ENCODE results near the gene ZNF844. TPM values are rescaled to one million over a fixed set of nuclear protein-coding genes. Genes with fewer than 3 reads are reported as not detected.

ZNF844 gene
- 0.33 and 0.55 TPM in 2 replicates for total RNA-seq (2014; rRNA removed; shearing (Covaris generic))

DNA sequence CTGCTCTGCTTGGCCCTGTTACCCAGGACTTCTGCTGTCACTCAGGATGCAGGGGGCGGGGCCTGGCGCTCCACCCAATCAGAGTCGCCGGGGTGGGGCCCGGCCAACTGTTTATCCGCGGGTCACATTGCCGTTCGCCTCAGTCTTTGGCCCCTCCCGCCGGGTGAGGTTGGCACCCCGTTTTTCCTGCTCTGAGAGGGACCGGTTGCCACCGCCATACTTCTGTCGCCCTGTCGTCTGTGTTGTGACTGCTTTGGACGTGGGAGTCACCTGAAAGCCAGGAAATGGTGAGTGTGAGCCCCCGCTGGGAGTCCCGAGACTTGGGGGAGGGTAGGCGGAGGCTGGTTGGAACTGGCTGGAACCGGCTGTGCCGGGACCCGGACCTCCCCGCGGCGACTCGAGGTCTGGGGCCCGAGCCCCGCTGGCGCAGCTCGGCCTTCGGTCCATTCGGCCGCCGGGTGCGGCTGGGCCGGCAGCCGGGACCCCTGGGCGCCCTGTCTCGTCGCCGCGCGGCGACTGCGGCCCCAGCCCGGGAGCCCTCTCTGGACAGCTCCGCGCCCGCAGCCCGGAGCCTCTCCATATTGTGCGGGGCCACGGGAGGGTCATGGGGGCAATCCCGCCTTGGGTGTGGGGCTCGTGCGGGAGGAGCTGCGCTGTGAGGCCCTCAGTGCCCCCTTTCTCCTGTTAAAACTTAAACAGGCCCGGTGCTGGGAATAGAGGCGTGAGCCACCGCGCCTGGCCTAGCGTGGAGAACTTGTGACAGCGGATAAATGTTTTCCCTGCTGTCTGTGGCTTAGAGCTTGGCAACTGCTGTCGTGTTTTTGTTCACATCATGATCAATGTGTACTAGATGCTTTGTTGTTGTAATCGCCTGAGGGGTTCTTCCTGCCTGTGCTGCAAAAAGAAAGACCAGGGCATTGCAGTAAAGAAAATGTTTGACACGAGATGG lies at the start of gene ZNF844:
ZNF844 (plus strand) TSS at position 142 of the 949 bp plus-strand sequence; CDS start at position 285, 143 bp downstream.
- Histone ChIP-seq H3K36me3 (replicated peaks; ENCODE audit: control insufficient read depth, insufficient read depth, low read length) (no peaks in the 10 kb centered on the region; the same call in 1 of the 2 replicates), H3K27me3 (ENCODE audit: control insufficient read depth, insufficient read depth, low read length) (no peaks in the 10 kb centered on the region)
- DNase-seq: peak; percentile 98

DNA sequence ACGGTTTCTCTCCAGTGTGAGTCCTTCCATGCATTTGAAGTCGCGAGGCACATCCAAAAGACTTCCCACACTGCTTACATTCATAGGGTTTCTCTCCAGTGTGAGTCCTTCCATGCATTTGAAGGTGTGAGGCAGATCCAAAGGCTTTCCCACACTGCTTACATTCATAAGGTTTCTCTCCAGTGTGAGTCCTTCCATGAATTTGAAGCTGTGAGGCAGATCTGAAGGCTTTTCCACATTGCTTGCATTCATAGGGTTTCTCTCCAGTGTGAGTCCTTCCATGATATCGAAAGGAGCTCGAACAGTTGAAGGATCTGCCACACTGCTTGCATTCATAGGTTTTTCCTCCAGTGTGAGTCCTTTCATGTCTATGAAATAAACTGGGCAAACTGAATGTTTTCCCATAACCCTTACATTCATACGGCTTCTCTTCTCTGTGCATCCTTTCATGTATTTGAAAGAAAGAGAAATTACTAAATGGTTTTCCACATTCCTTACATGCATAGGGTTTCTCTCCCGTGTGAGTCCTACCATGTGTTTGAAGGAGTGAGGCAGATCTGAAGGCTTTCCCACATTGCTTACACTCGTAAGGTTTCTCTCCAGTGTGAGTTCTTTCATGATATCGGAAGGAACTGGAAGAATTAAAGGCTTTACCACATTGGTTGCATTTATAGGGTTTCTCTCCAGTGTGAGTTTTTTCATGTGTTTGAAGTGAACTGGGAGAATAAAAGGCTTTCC lies 49.3 kb upstream of the ZNF844 start:
- Histone ChIP-seq H3K4me3 (ENCODE audit: insufficient read depth, low read depth, low read length) (no peak overlapping the region), H3K27me3 (ENCODE audit: control insufficient read depth, insufficient read depth, low read length) (no peaks in the 10 kb centered on the region), H3K36me3 (replicated peaks; ENCODE audit: control insufficient read depth, insufficient read depth, low read length) (peaks cover 25% of the 10 kb centered on the region)
- DNase-seq: no peak

More for the DNA sequence above, at the start of gene ZNF844:
- peak within 1 kb of the TSS; percentile 45 for H3K4me3 ChIP-seq (ENCODE audit: insufficient read depth, low read depth, low read length)

DNA sequence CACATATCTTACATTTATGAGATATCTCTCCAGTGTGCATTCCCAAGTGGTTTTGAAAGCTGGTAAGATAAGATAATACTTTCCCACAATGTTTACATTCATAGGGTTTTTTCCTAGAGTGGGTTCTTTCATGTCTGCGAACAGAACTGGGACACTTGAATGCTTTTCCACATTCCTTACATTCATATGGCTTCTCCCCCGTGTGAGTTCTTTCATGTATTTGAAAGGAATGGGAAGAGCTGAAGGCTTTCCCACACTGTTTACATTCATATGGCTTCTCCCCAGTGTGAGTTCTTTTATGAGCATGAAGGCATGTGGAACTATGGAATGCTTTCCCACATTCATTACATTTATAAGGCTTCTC lies 48.8 kb upstream of the ZNF844 start:
- Histone ChIP-seq H3K36me3 (replicated peaks; ENCODE audit: control insufficient read depth, insufficient read depth, low read length) (peaks cover 25% of the 10 kb centered on the region), H3K27me3 (ENCODE audit: control insufficient read depth, insufficient read depth, low read length) (no peaks in the 10 kb centered on the region), H3K4me3 (ENCODE audit: insufficient read depth, low read depth, low read length) (no peak overlapping the region)
- DNase-seq: no peak

DNA sequence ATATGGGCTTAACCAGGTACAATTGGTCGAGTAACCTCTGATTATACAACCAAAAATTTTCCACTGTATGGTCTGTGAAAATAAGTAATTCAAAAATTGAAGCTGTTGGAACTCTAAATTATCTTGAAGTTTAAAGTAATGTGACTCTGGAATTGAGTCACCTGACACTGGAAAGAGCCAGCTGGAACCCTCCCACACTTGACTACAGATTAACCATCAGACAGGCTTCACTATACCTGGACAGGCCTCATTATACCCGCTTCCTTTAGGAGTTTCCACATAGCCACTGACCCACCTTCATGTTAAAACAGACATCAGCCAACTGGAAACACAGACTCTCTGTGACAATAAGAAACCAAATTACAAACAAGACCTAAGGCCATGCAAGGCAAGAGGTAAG lies 30.3 kb upstream of the ZNF844 start:
- Histone ChIP-seq H3K4me3 (ENCODE audit: insufficient read depth, low read depth, low read length) (no peak overlapping the region), H3K27me3 (ENCODE audit: control insufficient read depth, insufficient read depth, low read length) (peaks cover 4% of the 10 kb centered on the region; the same call in 1 of the 2 replicates), H3K36me3 (replicated peaks; ENCODE audit: control insufficient read depth, insufficient read depth, low read length) (no peaks in the 10 kb centered on the region)
- no peak for DNase-seq

DNA sequence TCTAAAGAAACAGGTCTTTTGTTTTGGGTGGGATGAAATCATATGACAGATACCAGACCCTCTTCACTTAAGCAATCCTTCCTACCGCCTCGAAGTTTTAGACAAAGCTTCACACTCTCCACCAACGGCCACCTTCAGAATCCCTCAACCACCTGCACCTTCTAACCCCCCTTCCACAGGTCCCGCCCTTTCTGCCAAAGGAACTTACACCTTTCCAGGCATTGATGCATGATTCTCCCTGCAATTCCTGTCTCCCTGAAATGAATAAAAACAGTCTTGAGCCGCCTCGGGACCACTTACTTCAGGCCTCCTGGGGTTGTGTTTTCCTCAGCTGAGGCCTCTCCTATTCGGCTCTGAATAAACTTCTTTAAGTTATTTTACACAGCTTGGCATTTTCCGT lies 29.9 kb upstream of the ZNF844 start:
- Histone ChIP-seq H3K27me3 (ENCODE audit: control insufficient read depth, insufficient read depth, low read length) (peaks cover 4% of the 10 kb centered on the region; the same call in 1 of the 2 replicates), H3K36me3 (replicated peaks; ENCODE audit: control insufficient read depth, insufficient read depth, low read length) (no peaks in the 10 kb centered on the region), H3K4me3 (ENCODE audit: insufficient read depth, low read depth, low read length) (no peak overlapping the region)
- peak; percentile 45 for DNase-seq

DNA sequence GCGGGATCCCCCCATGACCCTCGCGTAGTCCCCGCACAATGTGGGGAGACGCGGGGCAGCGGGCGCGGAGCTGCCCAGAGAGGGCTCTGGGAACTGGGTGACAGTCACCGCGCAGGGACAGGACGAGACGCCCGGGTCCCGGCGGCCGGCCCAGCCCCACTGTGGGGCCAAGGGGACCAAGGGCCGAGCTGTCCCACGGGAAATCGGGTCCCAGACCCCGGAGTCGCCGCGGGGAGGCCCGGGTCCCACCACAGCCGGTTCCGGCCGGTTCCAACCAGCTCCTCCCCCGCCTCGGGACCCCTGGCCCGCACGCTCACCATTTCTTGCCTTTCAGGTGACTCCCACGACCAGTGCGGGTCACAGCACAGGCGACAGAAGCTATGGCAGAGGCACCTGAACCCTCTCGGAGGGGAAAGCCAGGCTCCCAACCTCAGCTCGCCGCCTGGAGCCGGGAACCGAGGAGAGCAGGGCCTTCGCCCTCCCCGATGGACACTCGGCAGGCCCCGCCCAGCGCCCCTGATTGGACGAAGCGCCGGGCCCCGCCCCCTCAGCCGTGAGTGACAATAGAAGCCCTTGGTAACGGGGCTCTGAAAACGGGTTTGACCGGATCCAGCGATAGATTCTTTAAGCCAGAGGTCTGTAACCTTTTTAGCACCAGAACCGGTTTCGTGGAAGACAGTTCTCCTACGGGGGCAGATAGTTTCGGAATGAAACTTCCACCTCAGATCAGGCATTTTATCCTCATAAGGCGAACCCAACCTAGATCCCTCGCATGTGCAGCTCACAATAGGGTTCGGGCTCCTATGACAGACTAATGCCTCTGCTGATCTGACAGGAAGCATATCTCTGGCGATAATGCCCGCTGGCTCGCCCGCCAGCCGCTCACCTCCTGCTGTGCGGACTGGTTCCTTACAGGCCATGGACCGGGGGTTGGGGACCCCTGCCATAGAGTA lies 29.0 kb upstream of the ZNF844 start, which contains the start of gene ZNF433:
ZNF433 (minus strand) TSS at position 460 of the 953 bp plus-strand sequence; CDS start at position 320, 140 bp downstream.
- peak; percentile 99 for DNase-seq
- Histone ChIP-seq H3K36me3 (replicated peaks; ENCODE audit: control insufficient read depth, insufficient read depth, low read length) (no peaks in the 10 kb centered on the region), H3K27me3 (ENCODE audit: control insufficient read depth, insufficient read depth, low read length) (peaks cover 4% of the 10 kb centered on the region; the same call in 1 of the 2 replicates), H3K4me3 (ENCODE audit: insufficient read depth, low read depth, low read length) (peak within 1 kb of the TSS; percentile 53; the same call in 1 of the 2 replicates)

DNA sequence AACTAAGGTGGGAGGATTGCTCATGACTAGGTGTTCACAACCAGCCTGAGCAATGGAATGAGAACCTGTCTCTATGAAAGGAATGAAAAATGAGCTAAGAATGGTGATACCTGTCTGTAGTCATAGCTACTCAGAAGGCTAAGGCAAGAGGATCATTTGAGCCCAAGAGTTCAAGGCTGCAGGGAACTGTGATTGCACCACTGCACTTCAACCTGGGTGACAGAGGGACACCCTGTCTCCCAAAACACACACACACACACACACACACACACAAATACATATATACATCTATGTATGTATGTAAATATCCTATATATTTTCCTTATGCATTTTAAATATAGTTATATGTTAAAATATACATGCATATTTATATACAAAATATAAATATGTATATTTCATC lies 21.6 kb upstream of the ZNF844 start:
- H3K36me3 ChIP-seq (replicated peaks; ENCODE audit: control insufficient read depth, insufficient read depth, low read length): peaks cover 24% of the 10 kb centered on the region
- H3K27me3 ChIP-seq (ENCODE audit: control insufficient read depth, insufficient read depth, low read length): no peaks in the 10 kb centered on the region
- DNase-seq: no peak

DNA sequence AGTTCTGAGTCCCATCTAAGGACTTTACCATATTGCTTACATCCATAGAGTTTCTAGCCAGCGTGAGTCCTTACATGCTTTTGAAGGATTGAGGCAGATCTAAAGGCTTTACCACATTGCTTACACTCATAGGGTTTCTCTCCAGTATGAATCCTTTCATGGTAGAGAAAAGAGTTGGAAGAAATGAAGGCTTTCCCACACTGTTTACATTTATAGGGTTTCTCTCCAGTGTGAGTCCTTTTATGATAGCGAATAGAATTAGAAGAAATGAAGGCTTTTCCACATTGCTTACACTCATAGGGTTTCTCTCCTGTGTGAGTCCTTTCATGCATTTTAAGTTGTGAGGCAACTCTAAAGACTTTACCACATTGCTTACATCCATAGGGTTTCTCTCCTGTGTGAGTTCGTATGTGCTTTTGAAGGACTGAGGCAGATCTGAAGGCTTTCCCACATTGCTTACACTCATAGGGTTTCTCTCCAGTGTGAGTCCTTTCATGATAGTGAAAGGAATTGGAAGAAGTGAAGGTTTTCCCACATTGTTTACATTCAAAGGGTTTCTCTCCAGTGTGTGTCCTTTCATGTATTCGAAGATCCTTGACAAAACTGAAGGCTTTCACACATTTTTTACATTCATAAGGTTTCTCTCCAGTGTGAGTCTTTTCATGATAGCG lies 20.6 kb upstream of the ZNF844 start:
- DNase-seq: no peak
- Histone ChIP-seq H3K36me3 (replicated peaks; ENCODE audit: control insufficient read depth, insufficient read depth, low read length) (peaks cover 24% of the 10 kb centered on the region), H3K4me3 (ENCODE audit: insufficient read depth, low read depth, low read length) (no peak overlapping the region), H3K27me3 (ENCODE audit: control insufficient read depth, insufficient read depth, low read length) (no peaks in the 10 kb centered on the region)

More for the DNA sequence above, 21.6 kb upstream of the ZNF844 start:
- no peak overlapping the region for H3K4me3 ChIP-seq (ENCODE audit: insufficient read depth, low read depth, low read length)

DNA sequence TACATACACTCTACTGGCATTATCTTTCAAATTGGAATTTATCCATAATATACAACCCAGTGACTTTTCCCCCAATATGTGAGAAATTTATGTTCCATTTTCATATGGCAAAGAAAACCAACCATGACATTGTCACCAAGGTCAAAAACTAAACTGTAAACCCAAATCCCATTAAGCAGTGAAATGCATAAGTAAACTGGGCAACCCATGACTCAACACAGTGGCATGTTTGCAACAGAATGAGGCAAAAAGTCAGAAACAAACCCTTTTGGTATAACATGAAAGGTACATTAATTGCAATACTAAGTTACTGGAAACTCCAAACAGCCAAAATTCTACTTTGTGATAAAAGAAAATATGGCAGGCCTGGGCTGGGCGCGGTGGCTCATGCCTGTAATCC lies 16.7 kb upstream of the ZNF844 start:
- DNase-seq: no peak
- Histone ChIP-seq H3K36me3 (replicated peaks; ENCODE audit: control insufficient read depth, insufficient read depth, low read length) (peaks cover 23% of the 10 kb centered on the region), H3K4me3 (ENCODE audit: insufficient read depth, low read depth, low read length) (no peak overlapping the region), H3K27me3 (ENCODE audit: control insufficient read depth, insufficient read depth, low read length) (no peaks in the 10 kb centered on the region)

DNA sequence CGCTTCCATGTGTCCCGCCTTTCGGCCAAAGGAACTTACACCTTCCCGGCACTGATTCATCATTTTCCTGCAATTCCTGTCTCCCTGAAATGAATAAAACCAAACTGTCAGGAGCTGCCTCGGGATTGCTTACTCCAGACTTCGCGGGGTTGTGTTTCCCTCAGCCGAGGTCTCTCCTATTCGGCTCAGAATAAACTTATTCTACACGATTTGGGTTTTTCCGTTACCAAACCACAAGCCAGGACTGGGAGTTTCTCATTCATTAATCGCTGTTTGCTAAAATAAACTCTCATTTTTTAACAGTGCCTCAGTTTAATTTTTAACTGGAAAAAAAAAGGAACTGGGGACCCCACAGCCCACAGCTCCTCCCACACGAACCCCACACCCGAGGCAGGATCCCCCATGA lies 12.4 kb upstream of the ZNF844 start:
- H3K4me3 ChIP-seq (ENCODE audit: insufficient read depth, low read depth, low read length): peak overlapping the region; percentile 66; the same call in 1 of the 2 replicates
- DNase-seq: peak; percentile 43
- no peaks in the 10 kb centered on the region for H3K36me3 ChIP-seq (replicated peaks; ENCODE audit: control insufficient read depth, insufficient read depth, low read length)
- H3K27me3 ChIP-seq (ENCODE audit: control insufficient read depth, insufficient read depth, low read length): no peaks in the 10 kb centered on the region

DNA sequence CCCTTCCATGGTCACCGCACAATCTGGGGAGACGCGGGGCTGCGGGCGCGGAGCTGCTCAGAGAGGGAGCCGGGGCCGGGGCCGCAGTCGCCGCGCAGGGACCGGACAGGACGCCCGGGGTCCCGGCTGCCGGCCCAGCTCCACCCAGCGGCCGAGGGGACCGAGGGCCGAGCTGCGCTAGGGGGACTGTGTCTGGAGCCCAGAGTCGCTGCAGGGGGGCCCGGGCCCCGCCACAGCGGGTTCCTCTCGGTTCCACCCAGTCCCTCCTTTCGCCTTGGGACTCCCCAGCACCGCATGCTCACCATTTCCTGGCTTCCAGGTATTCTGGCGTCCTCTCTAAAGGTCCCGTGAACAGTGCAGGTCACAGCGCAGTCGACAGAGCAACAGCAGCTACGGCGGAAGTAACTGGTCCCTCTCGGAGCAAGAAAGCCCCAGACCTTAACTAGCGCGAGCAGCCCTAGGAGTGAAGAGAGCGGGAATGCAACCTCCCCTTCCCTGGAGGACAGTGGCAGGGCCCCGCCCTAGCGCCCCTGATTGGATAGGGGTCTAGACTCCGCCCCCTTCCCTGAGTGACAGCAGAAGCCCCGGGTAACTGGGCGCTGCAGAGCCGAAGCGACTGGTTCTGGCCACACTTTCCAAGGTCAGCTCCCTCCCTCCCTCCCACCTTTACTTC lies 11.9 kb upstream of the ZNF844 start, which contains the start of gene ZNF878:
ZNF878 (minus strand) TSS at position 465 of the 673 bp plus-strand sequence; CDS start at position 305, 160 bp downstream.
- DNase-seq: peak; percentile 97
- H3K4me3 ChIP-seq (ENCODE audit: insufficient read depth, low read depth, low read length): peak within 1 kb of the TSS; percentile 66; the same call in 1 of the 2 replicates

DNA sequence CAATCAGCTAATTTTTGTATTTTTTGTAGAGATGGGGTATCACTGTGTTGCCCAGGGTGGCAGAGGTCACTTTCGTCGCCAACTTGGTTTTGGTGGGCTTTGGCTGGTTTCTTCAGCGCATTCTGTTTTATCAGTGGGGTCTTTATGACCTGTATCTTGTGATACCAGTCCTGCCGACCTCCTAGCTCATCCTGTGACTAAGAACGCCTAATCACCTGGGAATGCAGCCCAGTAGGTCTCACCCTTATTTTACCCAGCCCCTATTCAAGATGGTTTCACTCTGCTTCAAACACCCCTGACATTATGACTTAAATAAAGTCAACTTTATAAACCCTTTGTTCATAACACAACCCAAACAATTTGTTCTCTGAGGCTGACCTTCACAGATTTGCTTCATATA lies 8.7 kb upstream of the ZNF844 start:
- no peak overlapping the region for H3K4me3 ChIP-seq (ENCODE audit: insufficient read depth, low read depth, low read length)
- no peaks in the 10 kb centered on the region for H3K36me3 ChIP-seq (replicated peaks; ENCODE audit: control insufficient read depth, insufficient read depth, low read length)
- no peak for DNase-seq
- no peaks in the 10 kb centered on the region for H3K27me3 ChIP-seq (ENCODE audit: control insufficient read depth, insufficient read depth, low read length)

More for the DNA sequence above, 11.9 kb upstream of the ZNF844 start, which contains the start of gene ZNF878:
- Histone ChIP-seq H3K36me3 (replicated peaks; ENCODE audit: control insufficient read depth, insufficient read depth, low read length) (no peaks in the 10 kb centered on the region), H3K27me3 (ENCODE audit: control insufficient read depth, insufficient read depth, low read length) (no peaks in the 10 kb centered on the region)

Measured in H7 (cell line).